ENCODE results near the gene NEIL1.
A peak's percentile ranks its signal among the peaks of the same experiment; 100 is the strongest.
"Not testable (repeated sequence)": the region's sequence is repeated elsewhere in the genome, so short reads cannot be mapped to it uniquely, and the experiment has no call there.

The NEIL1 gene

DNA sequence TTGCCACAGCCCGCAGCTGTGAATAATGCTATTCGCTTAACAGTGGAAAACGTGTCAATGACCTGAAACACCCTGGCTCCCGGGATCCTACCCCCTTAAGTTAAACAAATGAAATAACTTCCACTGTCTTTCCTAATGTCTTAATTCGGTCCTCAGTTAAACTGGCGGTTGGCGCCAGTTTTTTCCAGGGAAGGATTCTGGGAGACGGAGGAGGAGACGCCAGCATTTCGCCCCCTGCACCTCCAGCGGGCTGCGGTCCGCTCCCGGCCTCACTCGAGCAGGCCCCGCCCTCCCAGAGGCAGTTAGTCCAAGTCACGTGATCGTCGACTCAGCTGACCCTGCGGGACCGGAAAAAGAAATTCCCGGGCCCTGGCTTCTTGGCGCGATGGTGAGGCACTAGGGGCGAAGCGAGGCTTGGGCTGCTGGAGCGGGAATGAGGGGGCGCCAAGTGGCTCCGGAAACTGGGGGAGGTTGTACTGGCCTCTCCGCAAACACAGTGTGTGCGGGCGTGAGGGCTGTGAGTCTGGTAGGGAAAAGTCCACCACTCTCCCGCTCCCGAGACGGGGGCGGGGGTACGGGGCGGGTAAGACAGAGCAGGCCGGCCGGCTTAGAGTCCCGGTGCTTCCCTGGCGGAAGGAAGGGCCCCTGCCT lies 11.0 kb upstream of the NEIL1 start, which contains the start of gene COMMD4:
Gene COMMD4, plus strand, starts transcription at position 359 of the 651 bp plus-strand sequence. Its CDS starts 27 bp downstream, at position 386.
- TF ChIP-seq, protein P1, sequence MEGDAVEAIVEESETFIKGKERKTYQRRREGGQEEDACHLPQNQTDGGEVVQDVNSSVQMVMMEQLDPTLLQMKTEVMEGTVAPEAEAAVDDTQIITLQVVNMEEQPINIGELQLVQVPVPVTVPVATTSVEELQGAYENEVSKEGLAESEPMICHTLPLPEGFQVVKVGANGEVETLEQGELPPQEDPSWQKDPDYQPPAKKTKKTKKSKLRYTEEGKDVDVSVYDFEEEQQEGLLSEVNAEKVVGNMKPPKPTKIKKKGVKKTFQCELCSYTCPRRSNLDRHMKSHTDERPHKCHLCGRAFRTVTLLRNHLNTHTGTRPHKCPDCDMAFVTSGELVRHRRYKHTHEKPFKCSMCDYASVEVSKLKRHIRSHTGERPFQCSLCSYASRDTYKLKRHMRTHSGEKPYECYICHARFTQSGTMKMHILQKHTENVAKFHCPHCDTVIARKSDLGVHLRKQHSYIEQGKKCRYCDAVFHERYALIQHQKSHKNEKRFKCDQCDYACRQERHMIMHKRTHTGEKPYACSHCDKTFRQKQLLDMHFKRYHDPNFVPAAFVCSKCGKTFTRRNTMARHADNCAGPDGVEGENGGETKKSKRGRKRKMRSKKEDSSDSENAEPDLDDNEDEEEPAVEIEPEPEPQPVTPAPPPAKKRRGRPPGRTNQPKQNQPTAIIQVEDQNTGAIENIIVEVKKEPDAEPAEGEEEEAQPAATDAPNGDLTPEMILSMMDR (IDR thresholded peaks at IDR 0.05; ENCODE audit: low read depth, low read length): no peak
- peak within 1 kb of the TSS; percentile 75 to 87 for H3K4me3 ChIP-seq (replicated peaks in 1 of 2; ENCODE audit: low read depth in 2 of 2, low read length in 2 of 2)
- peak; percentile 96 to 97 for DNase-seq (ENCODE audit: low read depth in 2 of 2)

DNA sequence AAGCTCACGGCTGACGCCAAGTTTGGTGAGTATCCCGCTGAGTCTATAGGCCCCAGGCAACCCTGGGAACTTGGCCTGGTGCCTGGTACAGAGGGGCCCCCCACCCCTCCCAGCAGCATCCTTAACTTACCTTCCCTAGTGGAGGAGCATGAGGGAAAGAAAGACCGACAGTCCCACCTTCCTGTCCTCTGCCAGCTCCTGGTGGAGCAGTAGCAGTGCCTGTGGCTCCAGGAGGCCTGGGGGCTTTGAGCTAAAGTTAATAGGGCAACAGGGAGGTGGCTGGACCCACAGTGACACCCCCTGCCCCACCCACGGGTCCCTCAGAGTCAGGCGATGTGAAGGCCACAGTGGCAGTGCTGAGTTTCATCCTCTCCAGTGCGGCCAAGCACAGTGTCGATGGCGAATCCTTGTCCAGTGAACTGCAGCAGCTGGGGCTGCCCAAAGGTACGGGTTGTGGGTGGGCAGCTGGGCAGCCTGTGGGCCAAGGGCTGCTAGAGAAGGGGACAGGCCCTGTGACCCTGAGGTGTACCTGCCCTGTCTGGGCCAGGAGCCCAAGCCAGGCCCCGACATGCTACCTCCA lies 8.1 kb upstream of the NEIL1 start:
- no peak for DNase-seq (ENCODE audit: low read depth in 2 of 2)
- no peak overlapping the region for H3K4me3 ChIP-seq (replicated peaks in 1 of 2; ENCODE audit: low read depth in 2 of 2, low read length in 2 of 2)
- TF ChIP-seq, protein P1 (IDR thresholded peaks at IDR 0.05; ENCODE audit: low read depth, low read length): no peak

DNA sequence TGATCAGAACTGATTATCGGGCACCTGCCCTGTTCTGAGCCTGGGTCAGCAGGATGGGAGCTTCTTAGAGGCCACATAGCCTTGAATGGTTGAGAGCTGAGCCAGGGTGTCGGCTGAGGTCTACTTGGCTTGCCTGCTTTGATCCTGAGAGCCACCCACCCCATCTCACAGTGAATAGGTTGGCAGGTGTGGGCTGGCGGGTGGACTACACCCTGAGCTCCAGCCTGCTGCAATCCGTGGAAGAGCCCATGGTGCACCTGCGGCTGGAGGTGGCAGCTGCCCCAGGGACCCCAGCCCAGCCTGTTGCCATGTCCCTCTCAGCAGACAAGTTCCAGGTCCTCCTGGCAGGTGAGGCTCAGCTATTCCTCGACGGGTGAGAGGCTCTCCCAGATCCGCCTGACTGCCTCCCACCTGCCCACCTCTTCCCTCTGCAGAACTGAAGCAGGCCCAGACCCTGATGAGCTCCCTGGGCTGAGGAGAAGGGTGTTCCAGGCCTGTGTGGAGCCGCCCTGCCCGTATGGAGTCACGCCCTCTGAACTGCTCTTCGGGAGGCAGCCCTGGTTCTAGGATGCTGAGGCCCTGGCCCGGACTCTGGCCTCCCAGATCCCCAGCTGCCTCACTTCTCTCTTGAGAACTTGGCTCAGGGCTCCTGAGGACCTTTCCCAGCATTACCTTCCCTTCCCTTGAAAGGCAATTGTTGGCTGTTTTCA lies 7.2 kb upstream of the NEIL1 start:
- TF ChIP-seq, protein P1 (IDR thresholded peaks at IDR 0.05; ENCODE audit: low read depth, low read length): no peak
- DNase-seq (ENCODE audit: low read depth in 2 of 2): no peak

DNA sequence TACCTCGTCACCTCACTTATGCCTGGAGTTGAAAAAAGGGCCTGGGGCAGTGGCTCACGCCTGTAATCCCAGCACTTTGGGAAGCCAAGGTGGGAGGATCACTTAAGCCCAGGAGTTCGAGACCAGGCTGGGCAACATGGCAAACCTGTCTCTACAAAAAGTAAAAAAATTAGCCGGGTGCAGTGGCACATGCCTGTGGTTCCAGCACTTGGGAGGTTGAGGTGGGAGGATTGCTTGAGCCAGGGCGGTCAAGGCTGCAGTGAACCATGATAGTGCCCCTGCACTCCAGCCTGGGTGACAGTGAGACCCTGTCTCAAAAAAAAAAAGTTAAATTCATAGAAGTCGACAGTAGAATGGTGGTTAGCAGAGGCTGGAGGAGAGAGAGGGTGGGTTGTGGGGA lies 4.6 kb upstream of the NEIL1 start:
- DNase-seq (ENCODE audit: low read depth in 2 of 2): no peak
- no peak overlapping the region for H3K4me3 ChIP-seq (replicated peaks in 1 of 2; ENCODE audit: low read depth in 2 of 2, low read length in 2 of 2)
- TF ChIP-seq, protein P1 (IDR thresholded peaks at IDR 0.05; ENCODE audit: low read depth, low read length): no peak

More for the DNA sequence above, 7.2 kb upstream of the NEIL1 start:
- no peak overlapping the region for H3K4me3 ChIP-seq (replicated peaks in 1 of 2; ENCODE audit: low read depth in 2 of 2, low read length in 2 of 2)

DNA sequence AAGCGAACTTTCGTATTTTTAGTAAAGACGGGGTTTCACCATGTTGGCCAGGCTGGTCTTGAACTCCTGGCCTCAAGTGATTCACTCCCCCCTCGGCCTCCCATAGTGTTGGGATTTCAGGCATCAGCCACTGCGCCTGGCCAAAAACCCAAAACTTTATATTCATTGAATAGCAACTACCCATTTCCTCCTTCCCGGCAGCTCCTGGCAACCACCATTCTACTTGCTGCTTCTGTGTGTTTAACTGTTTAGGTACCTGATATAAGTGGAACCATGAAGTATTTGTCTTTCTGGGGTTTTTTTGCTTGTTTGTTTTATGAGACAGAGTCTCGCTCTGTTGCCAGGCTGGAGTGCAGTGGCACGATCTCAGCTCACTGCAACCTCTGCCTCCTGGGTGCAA lies 2.9 kb upstream of the NEIL1 start:
- peak in 1 of 2 donors; percentile 55 for DNase-seq (ENCODE audit: low read depth in 2 of 2)
- not testable (repeated sequence) for H3K4me3 ChIP-seq (replicated peaks in 1 of 2; ENCODE audit: low read depth in 2 of 2, low read length in 2 of 2)

DNA sequence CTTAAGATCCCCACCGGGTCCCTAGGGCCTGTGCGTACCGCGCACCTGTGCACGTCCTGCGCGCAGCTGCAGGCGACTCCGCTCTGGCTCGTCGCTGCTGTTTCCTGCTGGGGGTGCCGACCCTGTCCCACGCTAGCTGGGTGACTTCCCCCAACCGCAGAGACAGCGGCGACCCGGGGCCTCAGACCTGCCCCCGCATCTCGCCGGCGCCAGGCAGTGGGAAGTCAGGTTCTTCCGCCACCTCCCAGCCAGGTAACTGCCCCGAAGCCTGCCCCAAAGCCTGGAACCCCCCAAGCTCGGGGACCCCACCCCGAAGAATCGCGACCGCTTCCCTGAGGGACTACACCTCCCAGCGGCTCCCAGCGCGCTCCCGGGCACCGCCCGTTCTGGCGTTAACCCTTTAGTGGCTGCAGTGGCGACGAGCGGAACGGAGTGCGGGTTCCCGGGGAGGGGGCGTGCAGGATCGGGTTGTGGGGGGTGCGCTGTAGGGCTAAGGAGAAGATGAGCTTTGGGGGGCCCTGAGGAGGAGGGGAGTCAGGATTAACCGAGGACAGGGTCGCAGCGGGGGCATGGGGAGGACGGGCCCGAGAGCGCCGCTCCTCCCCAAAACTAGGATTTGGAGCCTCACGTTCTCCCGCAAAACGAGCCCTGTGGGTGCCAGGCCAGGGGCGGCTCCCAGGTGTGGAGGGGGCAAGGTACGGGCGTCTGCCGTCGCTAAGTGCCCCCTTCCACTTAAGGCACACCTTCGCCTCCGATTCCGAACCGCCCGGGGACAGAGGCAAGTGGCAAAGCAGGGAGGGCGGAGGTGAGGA lies 589 bp downstream of the NEIL1 start:
- H3K4me3 ChIP-seq (replicated peaks in 1 of 2; ENCODE audit: low read depth in 2 of 2, low read length in 2 of 2): peak overlapping the region; percentile 64 to 91
- DNase-seq (ENCODE audit: low read depth in 2 of 2): peak in 1 of 2 donors; percentile 40
- TF ChIP-seq, protein P1 (IDR thresholded peaks at IDR 0.05; ENCODE audit: low read depth, low read length): no peak
